HG02840 (cell line): ENCODE measurements around the gene APRT.
"Not testable (repeated sequence)": the region's sequence is repeated elsewhere in the genome, so short reads cannot be mapped to it uniquely, and the experiment has no call there.

Source experiments
- ATAC-seq: cut with Tn5 transposase; IDR thresholded peaks from one replicate; pipeline ENCODE4 v1.9.1; 2021; ENCODE audit warnings: mild to moderate bottlenecking, moderate library complexity, moderate number of reproducible peaks; ENCODE audit not compliant: unreplicated experiment, low FRiP score

The APRT gene

DNA sequence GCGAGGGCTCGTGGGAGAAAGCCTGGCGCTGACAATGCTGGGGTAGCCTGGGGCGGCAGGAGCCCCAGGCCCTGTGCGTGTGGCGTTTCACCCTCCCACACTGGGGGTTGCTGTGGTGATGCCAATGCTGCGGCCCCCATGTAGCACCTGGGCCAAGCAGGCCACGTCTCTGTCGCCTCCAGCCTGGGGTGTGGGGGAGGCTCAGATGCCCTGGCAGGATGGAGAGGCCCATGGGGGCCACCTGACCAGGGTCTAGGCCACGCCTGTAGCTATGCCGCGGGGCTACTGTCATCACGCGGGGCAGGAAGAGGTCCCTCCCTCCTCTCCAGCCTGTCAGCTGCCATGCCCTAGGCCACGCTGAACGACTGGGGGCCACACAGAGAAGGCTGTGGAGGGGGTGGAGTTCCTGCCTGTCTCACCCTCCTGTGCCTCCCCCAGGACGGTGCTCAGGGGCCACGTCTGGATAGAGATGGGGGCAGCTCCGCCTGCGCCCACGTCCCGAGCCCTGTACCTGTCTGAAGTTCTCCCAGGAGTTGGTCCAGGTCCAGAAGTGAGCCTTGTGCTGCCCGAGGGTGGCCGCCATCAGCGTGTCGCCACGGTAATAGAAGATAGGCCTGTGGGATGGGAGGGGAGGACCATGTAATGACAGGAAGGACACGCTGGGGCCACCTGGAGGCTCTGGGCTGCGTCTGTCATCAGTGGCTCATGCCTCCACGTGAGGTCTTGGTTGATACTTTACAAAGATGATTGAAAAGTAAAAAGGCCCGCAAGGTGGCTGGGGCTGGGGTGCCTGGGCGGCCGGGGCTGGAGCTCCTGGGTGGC lies 12.7 kb upstream of the APRT start:
- ATAC-seq, result no peak

DNA sequence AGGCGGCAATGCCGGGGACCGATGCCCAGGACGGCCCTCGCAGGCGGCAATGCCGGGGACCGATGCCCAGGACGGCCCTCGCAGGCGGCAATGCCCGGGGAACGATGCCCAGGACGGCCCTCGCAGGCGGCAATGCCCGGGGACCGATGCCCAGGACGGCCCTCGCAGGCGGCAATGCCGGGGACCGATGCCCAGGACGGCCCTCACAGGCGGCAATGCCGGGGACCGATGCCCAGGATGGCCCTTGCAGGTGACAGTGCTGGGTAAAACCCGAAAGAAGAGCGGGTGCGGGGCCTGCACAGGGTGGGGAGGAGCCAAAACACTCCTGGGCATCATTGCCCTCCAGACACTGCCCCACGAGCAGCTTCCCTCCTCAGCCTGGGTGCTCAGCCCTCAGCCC lies 11.9 kb upstream of the APRT start:
- ATAC-seq, result not testable (repeated sequence)

DNA sequence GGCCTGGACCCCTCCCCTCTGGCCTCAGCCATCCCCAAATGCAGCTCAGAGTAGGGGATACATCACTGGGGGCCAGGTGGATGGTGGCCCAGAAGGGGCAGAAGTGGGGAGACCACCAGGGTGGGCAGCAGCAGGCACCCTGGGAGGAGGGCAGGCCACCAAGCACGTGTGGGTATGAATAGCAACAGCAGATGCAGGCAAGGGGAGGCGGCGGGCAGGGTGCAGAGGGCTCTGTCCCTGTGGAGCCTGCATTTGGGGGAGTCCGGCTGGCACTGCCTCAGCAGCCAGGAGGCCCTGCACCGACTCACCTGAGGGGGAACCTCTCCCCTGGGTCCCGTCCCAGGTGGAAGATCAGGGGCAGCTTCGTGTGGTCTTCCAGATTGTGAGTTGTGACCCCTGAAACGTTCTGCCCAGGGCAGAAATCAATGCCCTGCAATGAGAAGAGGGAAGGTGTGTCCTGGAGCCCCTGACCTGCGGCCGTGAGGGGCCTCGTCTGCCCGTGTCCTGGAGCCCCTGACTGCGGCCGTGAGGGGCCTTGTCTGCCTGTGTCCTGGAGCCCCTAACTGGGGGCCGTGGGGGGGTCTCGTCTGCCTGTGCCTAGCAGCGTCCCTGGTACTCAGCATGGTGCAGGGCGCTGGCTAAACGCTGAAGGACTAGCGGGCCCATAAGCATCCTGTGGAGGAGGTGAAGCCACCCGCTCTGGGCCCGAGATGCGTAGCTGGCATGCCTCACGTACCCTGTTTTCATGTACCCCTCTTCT lies 10.7 kb upstream of the APRT start:
- no peak for ATAC-seq

DNA sequence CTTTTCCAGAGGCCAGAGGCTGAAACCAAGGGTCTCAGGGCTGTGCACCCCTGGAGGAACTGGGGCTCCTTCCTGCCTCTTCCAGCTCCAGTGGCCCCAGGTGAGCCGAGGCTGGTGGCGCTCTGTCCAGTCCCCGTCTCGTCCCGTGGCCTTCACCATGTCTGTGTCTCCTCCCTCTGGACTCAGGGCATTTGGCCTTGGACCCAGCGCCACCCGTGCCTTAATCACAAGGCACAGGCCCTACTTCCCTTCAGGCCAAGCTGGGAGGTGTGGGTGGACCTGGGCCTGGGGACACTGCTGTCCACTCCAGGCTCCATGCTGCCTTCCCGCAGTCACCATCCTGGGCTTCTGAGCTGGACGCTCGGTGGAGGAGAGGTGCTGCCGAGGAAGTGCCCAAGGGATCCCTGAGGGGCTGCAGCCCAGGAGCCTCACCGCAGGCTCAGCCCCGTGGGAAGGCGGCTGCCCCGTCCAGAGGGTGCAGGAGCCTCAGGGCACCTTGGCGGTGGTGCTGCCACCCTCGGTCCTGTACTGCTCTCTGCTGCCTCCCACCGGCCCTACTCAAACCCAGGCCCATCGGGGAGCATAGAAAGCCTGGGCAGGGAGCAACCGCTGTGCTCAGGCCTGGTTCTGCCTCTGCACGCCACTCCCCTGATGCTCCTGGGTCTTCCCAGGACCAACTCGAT lies 9.6 kb upstream of the APRT start:
- ATAC-seq, result no peak

DNA sequence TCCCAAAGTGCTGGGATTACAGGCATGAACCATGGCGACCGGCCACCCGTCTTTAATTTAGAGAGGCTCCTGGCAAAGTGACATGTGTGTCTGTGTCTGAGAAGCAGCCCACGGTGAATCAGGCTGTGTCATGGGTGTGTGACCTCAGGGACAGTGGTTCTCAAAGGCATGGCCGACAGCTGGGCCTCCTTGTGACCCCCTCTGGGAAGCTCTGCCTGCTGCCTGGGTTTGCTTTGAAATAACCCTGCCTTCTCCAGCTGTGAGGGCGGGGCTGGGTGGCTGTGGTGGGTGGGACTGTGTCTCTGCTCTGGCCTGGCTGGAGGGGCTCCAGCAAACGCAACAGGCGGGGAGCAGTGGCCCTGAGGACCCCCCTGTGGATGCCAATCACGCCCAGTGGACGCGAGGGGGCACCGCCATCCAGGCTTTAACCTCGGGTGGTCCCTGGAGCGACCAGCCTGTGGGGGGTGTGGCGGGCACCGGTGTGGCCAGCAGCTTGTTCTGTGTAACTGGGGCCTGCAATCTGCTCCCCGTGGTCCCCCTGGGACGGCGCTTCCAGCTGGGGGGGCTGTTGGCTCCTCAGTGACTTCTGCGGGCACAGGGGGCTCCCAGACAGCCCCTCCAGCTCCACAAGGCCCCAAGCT lies 8.8 kb upstream of the APRT start:
- ATAC-seq, result no peak

DNA sequence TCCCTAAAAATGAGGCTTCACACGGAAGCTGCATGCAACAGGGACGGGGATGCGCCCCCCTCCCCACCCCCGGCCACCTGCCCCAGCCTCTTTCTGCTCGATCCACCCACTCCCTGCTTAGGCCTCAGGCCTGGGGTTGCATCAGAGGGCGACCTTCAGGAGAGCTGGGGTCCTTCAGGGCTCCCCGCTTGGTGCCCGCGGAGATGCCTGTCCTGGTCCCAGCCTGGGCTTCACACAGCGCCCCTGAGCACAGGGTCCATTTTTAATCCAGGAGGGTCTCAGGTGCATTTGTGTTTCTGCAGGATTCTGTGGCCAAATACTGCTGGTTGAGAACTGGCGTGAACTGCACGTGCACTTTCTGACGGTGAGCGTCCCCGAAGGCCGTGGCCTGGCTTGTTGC lies 7.4 kb upstream of the APRT start:
- ATAC-seq, result no peak

DNA sequence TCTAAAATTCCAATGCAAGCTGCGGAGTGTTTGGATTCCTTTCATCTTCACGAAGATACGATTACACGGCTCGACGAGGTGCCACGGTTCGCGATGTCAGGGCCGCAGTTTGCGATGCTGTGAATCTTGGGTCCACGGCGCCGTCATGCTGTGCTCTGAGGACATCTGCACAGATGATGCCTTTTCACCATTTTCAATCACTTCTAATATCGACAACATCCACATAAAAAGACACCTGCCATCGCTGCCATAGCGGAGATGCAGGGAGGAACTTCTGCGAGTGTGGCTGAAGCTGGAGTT lies 6.8 kb upstream of the APRT start:
- ATAC-seq, result no peak

DNA sequence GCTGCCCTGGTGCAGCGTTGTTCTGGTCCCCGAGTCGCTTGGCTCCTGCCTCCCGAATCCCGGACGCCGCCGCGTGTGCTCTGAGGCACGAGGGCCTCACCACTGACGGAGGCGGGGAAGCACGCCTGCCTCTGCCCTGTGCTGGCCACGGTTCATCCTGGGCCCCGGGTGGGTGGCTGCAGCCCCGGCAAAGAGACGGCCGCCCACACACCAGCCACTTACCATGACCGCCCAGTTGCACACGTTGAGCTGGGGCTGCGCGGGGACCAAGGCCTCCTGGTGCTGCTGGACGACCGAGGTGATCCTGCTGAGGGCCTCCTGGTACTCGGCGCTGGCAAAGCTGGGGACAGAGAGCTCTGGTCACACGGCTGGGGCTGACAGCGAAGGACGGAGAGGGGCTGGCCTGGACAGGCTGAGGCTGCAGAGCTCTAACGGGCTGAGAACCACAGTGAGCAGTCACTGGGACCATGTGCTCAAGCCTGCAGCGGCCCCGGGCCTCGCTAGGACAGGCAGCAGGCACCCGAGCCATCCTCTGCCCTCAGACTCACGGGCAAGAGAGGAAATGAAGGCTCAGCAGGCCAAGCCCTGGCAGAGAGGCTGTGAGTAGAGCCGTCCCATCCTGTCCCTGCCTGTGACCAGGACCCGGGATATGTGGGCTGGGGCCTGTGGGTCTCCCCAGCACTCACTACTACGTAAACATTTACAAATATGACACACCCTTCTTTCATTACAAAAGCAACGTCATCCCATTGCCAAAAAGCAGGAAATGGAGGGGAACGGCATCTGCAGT lies 6.3 kb upstream of the APRT start:
- ATAC-seq, result no peak

DNA sequence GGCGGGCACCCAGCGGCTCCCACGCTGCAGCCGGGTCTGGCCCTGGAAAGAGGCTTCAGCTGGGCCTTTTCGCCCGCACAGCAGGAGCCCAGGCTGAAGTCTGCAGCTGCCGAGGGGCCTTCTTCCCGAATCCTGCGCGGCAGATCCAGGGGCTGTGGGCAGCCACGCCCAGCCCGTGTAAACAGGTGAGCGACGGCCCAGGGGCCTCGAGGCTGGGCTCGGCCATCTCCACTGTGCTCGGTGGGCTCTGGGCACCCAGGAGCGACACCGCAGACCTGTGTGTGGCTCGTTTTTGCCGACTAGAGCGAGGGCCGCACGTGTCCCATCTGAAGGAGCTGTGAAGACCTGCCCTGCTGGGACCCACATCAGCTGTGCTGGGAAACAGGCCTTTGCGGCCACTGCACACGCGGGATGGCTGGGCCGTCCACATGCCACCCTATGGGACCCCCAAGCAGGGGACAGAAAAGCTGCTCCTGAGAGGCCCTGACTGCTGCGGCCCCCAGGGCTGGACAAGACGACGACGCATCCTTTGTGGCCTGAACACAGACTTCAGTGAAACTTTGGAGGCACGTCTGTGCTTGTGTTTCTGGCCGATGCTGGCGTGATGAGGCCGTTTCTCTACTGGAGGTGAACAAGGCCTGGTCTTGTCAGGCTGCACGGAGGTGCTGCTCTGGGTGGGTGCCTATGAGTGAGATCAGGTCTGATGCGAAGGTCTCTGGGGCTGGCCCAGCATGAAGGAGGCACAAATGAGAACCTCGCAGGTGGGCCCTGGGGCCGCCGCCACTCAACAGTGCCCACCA lies 5.2 kb upstream of the APRT start:
- no peak for ATAC-seq

DNA sequence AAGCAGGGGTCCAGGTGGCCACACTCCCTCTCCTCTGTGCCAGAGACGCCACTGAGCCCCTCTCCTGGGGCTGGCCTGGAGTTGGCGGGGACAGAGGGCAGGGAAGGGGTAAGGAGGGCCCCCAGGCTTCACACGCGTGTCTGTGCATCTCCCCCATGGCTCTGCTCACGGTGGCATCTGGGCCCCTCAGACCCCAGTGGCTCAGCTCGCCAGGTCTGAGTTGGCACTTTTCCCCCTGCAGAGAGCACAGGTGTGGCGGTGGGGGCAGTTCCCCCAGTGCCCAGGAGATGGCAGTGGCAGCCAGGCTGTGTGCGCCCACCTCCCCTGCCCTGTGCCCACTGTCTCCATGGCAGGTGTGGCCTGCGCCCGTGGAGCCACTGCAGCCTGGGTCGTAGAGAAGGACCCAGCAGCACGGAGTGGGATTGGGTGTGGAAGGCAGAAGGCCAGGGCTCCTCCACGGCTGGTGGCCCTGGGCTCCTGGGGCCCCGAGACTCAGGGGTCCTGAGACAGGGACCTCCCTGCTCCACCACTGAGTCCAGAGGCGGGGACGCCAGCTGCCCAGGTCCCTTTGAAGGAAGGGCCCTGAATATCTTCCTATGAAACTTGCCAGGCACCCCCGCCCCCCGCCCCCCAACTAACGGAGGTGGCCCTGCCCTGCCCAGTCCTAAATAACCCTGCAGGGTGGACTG lies 4.3 kb upstream of the APRT start:
- ATAC-seq, result no peak

DNA sequence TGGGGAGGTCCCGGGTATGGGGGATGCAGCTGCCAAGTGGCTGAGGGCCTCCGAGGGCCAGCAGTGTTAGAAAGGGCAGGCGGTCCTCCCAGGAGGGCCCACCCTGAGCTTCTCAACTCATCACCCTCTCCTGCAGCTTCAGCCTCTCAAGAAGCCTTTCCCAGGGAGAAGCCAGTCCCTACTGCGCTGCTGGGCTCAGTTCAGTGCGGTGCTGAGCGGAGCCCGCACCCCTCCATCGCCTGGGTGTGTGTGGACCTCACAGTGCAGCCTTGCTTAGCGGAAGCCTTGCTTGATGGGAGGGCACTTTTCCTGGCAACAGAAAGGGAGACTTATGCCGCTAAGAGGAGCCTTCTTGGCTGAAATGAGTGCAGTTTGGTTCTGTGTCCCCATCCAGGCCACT lies 3.5 kb upstream of the APRT start:
- ATAC-seq, result no peak

DNA sequence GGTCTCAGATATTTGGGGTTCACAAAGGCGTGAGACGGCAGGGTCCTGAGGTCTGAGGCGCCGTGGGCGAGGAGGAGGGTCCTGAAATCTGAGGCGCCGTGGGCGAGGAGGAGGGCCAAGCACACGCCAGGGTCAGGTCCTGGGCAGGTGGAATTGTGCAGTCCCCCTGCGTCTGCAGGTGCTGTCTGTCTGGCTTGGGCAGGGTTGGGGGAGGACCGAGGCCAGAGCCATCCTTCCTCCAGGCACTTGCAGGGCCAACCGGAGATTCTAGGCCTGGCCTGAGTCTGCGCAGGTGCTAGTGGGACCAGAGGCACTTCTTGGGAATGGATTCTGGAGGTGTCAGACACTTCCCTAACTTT lies 2.4 kb upstream of the APRT start:
- ATAC-seq, result no peak

DNA sequence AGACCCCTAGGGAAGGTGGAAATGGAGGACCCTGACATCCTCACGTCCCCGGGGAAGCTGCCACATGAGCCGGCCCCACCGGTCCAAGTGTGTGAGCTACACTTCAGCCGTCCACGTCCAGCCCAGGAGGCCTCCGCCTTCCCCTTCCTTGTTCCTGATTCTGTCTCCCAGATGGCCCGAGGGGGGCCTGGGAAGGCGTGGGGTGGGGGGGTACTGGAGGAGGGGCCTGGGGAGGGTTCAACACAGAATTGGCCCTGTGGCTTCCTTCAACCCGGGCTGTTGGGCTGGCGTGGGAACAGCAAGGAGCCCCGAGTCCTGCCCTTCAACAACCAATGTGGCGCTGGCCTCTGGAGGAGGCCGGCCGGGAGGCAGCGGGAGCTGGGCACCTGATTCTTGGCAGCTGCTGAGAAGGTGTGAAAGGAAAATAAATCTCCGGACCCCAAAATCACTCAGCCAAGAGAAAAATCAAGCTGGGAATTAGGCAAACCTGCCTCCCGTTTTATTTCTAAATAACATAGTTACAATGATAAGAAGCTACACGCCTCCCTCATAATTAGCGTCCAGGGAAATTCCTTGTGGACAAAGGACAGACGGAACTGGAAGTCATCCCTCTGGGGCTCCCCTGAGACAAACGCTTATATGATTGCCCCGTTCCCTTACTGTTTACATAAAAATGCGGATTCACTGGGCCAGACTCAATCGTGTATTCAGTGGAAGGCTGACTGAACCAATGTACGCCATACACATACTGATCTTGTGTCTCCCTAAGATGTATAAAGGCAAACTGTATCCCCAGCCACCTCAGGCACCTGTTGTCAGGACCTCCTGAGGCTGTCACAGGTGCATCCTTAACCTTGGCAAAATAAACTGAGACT lies 1.8 kb upstream of the APRT start:
- no peak for ATAC-seq

DNA sequence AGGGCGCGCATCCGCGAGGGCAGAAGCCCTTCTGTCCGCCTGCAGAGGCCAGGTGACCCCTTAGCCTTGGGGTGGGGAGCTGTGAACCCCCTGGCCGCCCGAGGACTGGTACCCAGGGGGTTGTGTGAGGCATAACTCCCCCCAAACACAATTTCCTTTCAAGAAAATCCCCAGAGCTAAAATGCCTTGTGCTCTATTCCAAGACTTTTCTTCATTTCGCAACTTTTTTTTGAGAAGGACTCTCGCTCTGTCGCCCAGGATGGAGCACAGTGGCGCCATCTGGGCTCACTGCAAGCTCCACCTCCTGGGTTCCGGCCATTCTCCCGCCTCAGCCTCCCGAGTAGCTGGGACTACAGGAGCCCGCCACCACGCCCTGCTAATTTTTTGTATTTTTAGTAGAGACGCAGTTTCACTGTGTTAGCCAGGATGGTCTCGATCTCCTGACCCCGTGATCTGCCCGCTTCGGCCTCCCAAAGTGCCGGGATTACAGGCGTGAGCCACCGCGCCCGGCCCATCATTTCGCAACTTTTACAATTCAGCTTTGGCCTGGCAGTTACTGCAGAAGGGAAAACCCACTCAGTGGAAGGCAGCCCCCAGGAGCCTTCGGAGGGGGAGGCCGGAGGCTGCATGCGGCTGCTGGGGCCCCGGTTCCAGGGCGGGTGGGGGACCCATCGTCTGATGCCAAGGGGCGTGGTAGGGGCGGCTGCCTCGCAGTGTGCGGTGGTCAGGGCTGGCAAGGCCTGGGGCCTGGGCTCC lies 963 bp upstream of the APRT start:
- ATAC-seq, result no peak

DNA sequence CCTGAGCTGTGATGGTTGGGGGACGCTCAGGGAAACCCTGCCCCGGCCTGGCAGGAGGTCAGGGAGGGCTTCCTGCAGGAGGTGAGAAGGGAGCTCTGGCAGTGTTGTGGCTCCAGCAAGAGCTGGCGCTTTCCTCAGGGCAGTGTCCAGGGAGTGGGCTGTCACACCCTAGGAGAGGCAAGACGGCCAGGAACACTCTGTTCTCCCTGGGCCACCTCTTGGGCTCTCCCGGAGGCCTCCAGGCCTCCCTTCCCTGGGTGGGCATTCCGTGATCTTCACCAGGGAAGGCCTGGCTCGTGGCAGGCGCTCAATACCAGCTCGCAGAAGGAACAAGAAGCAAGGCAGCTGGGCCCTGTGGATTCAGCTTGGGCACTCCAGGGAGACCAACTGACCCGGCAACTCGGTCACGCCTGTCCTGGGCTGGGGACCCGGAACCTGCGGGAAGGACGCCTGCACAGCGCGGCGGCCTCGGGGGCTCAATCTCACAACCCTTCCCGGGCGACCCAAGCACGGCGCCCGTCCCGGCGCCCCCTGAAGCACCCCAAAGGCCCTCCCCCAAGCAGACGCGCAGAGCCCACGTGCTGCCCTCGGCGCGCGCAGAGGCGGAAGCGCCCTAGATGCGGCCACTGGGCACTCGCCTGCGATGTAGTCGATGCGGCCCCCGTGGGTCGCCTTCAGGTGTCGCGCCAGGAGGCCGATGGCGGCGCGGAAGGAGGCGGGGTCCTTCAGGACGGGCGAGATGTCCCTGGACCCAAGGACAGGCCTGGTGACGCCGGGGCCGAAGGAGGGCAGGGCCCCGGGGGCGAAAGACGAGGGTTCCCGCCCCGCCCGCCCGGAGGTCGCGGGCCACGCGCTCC lies 588 bp downstream of the APRT start:
- peak; percentile 46 for ATAC-seq

DNA sequence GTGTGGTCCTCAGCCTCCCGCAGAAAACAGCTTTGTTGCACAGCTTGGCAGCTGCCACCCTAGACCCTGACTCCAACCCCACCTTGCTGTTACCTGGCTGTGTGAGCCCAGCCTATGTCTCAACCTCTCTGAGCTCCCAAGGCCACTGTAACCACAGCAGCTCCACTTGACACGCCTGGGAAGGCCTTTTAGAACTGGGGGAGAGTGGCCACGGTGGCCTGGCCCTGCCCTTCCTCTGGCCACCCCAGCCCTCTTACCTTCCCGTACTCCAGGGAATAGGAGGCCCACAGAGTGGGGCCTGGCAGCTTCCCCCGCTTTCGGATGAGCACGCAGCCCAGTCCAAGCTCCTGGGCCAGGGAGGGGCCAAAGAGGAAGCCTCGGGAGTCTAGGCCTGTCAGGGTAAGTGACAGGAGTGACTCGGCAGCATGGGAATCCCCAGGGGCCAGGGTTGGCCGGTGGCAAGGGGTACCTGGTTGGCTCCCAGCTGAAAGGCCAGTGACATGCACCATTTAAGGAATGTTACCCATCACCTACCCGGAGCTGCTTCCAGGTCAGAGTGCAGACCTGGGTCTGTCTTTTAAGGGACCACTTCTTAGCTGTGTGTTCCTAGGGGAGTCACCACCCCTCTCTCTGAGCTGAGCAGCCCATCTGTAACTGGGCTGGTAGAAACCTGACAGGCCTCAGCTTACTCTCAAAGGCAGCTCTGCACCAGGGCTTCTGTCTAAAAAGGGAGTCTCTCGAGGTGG lies 1.4 kb downstream of the APRT start:
- ATAC-seq, result no peak
